GM03348 (cell line): Measurements from ENCODE around the gene TMTC1.

ENCODE experiments used
- DNase-seq: peaks from one replicate; pipeline ENCODE4 v3.0.0; 2012; ENCODE audit warnings: low spot score

The TMTC1 gene

DNA sequence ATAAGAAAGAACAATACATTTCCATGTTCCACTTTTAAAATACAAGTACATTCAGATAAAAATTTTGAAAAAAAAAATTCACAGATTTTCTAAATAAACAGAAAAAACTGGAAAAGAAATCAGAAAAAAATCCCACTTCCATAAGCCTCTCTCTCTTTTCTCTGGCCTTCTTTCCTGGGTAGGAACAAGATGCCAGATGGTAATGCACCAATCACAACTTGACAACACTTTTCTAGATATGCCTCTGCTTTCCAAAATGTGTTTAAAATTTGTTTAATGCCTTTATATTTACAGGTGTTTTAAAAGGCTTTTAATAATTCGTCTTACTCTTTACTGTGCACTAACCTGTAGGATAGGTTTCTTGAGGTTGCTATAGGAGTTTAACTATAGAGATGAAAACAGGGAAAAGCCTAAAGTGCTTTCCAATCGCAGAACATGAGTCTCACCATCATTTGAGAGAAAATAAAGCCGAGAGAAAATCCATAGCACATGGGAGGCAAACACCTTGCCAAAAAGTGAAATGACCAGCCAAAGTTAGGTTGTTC is 74.2 kb downstream of the TMTC1 start:
- no peak for DNase-seq

DNA sequence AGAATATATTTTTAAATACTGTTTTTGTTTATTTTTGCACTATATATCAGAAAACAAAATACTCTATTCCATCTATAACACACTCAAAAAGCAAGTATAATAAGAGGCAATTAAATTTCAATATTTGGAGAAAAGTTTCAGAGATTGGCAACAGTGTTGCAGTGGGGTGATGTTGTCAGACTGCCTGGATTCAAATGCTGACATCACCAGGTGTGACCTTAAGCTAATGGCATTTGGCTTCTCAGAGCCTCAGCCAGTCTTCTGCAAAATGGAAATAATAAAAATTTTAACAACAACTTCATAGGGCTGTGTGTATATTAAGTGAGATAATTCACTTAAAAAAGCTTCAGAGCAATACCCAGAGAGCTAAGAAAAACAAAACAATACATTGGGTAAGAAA is 74.7 kb downstream of the TMTC1 start:
- no peak for DNase-seq

DNA sequence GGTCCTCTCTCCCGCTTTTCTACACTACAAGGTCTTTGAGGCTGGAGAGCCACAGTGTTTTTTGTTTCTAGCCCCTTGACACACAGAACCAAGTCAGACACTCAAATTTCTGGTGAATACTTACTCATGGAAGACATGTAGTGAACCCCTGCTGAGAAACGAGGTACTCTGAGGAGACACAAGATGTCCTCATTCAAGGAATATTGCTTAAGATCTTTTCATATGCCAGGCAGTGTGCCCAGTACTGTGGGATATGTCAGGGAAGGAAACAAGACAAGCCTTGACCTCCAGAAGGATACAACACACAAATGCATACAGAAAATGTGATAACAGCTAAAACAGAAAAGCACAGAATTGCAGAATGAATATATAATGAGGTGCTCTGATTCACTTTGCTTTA is 75.9 kb downstream of the TMTC1 start:
- no peak for DNase-seq

DNA sequence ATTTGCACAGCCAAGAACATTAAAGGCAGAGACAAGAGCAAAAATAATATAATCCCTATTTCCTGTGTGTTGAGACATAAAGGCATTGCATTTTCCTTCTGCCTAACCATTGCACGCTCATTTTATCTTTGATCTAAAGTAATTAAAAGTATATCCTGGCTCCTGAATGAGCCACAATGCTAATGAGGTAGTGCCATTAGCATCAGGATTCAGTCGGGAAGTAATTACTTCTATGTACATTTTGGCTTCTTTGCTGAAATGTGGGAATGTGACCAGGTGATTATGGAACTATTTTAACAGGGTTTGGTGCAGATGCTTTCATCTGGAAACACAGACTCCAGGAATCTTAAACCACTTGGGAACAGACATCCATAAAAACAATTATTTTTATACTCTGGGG is 77.4 kb downstream of the TMTC1 start:
- DNase-seq = no peak

DNA sequence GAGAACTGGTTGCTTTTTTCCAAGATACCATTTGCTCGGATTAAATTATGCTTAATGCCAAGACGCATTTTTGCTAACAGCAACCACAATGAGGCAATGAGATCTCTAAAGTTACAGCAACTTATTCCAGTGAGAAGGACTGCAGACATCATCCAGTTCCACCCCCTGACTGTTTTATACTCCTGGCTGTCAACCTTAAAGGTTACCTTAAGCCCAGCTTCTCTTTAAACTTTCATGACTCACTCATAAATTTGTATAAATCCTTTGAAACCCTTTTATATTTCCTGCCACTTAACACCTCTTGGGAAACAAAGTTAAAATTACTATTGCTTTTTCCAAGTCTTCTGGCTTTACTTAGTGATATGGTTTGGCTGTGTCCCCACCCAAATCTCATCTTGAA is 80.2 kb downstream of the TMTC1 start:
- no peak for DNase-seq

DNA sequence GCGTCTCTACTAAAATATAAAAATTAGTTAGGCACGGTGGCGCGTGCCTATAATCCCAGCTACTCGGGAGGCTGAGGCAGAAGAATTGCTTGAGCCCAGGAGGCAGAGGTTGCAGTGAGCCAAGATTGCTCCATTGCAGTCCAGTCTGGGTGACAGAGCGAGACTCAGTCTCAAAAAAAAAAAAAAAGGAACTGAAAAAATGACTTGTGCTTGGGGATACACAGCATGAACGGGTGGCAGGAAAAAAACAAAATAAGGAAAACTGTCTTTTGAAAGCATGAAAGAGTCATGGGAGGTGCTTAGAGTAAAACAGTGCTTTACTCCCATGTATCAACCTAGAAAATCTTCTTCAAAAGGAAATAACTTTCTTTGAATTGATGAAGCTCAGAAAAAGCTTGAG is 80.8 kb downstream of the TMTC1 start:
- no peak for DNase-seq

- no peak for DNase-seq
These were observed 81.5 kb downstream of the TMTC1 start for GRCh38 chr12:29702222-29702621.

DNA sequence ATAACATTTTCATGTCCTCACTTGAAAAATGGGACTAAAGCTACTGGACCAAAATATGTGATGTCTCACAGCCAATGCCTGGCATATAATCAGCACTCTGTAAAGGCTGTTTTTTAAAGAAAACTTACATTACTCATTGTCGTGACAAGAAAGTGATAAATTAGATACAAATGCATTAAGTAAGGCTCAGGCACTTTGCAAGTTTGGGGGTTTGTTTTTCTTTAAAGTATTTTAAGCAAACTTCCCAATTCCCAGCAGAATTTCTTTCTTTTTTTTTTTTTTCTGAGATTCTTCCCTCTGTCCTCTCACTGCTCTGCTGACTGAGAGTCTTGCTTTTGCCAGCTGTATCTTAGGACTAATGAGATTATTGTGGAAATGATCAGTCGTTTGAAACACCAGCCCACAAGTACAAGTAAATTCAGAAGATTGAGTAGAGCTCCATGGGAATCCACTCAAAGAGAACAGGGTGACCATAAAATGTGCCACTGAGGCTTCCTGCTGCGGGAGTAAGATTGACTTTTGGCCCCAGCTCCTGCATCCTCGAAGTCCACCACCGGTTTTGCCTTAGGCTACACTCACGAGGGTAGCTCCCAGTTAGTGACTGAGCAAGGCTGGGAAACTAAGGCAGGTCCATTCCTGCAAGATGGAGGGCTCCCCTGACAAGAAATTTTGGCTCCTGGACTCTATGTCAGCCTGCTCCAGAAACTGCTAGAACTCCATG is 82.8 kb downstream of the TMTC1 start:
- DNase-seq = no peak

- DNase-seq = no peak
These were observed 85.0 kb downstream of the TMTC1 start for GRCh38 chr12:29698756-29699155.

GRCh38 chr12:29695800-29696199 is 87.9 kb downstream of the TMTC1 start:
- no peak for DNase-seq

DNA sequence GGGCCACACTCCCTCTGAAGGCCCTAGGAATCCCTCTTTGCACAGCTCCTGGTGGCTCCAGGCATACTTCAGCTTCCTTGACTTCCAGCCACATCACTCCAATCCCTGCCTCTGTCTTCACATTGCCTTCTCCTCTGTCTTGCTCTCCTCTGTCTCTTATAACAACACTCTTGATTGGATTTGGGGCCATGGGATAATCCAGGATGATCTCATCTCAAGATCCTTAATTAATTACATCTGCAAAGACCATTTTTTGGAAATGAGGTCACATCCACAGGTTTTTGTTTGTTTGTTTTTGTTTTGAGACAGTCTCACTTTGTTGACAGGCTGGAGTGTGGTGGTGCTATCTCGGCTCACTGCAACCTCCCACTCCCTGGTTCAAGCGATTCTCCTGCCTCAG is 88.7 kb downstream of the TMTC1 start:
- DNase-seq = no peak

GRCh38 chr12:29694002-29694401 is 89.7 kb downstream of the TMTC1 start:
- DNase-seq = no peak

DNA sequence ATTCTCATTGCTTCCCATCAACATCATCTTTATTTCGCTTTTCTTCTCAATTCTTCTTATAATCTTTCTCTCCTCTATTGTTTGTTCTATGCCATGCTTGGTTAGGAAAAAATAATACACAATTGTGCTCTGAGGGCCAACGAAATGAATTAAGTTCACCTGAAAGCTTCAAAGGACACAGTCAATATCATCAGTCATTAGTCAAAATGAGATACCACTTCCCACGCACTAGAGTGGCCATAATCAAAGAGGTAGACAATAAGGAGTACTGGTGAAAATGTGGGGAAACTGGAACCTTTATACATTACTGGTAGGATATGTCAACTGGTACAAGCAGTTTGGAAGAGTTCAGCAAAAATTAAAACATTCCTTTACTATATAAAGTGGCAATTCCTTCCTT is 91.5 kb downstream of the TMTC1 start:
- no peak for DNase-seq

- no peak for DNase-seq
These were observed 92.4 kb downstream of the TMTC1 start for GRCh38 chr12:29691161-29691854.

GRCh38 chr12:29690728-29691127 is 93.0 kb downstream of the TMTC1 start:
- no peak for DNase-seq

- no peak for DNase-seq
These were observed 94.8 kb downstream of the TMTC1 start for GRCh38 chr12:29688914-29689313.

DNA sequence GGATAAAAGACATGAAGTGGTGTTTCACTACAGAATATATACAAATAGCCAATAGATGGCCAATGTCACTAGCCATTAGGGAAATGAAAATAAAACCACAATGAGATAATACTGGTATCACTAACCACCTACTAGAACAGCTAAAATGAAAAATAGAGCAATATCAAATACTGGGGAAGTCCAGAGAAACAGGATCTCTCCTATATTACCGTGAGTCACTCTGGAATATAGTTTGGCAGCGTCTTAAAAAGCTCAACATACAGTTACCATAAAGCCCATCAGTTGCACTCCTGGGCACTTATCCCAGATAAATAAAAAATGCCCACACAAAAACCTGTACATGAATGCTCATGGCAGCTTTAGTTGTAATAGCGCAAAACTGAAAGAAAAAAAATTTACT is 101.7 kb downstream of the TMTC1 start:
- no peak for DNase-seq

- no peak for DNase-seq
These were observed 102.4 kb downstream of the TMTC1 start for GRCh38 chr12:29681370-29681769.

DNA sequence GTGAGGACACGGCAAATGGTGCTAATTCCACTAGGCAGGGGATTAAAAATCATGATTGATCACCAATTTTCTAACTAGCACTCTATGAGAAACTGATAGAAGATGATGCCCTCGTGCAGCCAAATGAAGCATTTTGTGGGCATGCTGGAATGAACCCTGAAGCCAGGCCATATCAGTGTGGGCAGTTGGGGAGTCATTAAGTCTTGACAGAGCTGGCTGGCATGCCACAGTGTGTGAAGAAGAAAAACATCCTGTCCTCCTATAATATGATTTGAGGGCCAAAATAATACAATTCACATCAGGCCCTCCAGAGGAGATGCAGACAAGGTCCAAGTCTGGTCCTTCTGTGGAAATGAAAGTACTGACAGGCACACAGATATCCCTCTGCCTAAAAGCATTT is 107.1 kb downstream of the TMTC1 start:
- DNase-seq = no peak

- no peak for DNase-seq
These were observed 109.3 kb downstream of the TMTC1 start for GRCh38 chr12:29674463-29674862.

DNA sequence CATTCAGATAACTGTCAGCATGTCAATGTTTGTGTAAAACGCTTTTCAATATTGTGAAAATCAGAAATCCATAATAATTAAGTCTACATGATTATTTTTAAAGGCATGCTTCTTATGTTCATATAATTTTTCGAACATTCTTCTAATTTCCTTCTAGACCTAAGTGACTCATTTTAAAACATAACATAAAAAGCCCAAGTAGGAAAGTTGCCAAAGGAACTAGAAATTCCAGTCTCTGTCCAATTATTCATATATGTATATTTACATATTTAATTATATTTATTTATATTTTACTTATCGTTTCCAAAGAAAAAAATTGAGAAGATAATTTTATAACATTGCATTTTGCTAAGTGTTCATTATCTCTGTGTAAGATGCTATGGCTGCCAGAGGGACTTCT is 110.4 kb downstream of the TMTC1 start:
- DNase-seq = no peak

- no peak for DNase-seq
These were observed 111.2 kb downstream of the TMTC1 start for GRCh38 chr12:29672580-29672979.

DNA sequence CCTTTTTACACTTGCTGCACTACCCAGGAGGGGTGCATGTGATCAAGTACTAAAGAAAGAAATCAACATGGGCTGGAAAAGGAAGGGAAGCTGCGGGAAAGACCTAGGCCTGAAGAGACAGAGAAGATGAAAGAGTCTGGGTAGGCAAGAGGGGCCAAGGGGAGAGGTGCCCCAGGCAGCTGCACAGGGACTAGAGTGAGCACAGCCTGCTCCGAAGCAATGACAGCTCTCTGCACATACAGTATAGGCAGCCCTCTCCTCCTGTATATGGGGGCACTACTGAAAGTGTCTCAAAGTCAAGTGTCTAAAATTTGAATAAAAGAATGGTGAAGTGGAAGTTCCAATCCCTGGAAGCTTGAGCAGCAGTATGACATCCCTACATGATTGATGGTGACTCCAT is 112.0 kb downstream of the TMTC1 start:
- DNase-seq = no peak

GRCh38 chr12:29667011-29667410 is 116.7 kb downstream of the TMTC1 start:
- DNase-seq = no peak
